ENCODE measurements around the gene RABAC1. TPM values are rescaled to one million over a fixed set of nuclear protein-coding genes. Genes with fewer than 3 reads are reported as not detected.
A peak's percentile ranks its signal among the peaks of the same experiment; 100 is the strongest.

RABAC1 gene
- total and polyA plus RNA-seq, 9 donors: 59.0 to 110 (median 88.6) TPM

DNA sequence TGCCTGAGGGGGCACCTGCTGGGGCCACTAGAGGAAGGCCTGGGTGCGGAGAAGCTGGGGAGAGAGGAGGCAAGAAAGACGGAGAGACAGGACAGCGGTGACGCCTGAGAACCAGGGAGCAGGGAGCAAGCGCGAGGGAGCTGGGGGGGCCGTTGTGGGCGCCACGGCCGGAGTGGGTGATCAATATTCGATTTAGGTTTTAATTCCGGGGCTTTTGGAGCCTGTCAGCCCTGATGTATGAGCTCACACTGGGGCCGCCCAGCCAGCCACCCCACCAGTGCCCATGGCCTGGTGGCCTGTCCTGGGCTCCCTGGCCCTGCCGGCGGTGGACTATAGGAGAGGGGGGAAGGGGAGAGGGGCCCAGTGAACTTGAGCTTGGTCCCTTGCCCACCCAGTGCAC is 22.2 kb downstream of the RABAC1 start:
- H3K36me3 ChIP-seq (ENCODE audit: control insufficient read depth, insufficient read depth, low read length): no peaks in the 10 kb centered on the region
- H3K4me3 ChIP-seq (ENCODE audit: low read length): no peak overlapping the region
- peaks cover 82% of the 10 kb centered on the region for H3K27me3 ChIP-seq (ENCODE audit: control insufficient read depth, insufficient read depth, low read length)
- H3K9me3 ChIP-seq (replicated peaks; ENCODE audit: control insufficient read depth, low read depth, low read length): no peaks in the 10 kb centered on the region
- no peak overlapping the region for H3K27ac ChIP-seq (ENCODE audit: low read length)
- DNase-seq: no peak
- WGBS (ENCODE audit: insufficient coverage): 45% methylated on average over 12 of the region's 15 CpGs
- H3K4me1 ChIP-seq (ENCODE audit: control insufficient read depth, insufficient read depth, low read length): peaks cover 14% of the 10 kb centered on the region

GRCh38 chr19:41936416-41936850 is 22.7 kb downstream of the RABAC1 start:
- Histone ChIP-seq H3K36me3 (ENCODE audit: control insufficient read depth, insufficient read depth, low read length) (no peaks in the 10 kb centered on the region), H3K4me1 (ENCODE audit: control insufficient read depth, insufficient read depth, low read length) (peaks cover 14% of the 10 kb centered on the region), H3K9me3 (replicated peaks; ENCODE audit: control insufficient read depth, low read depth, low read length) (no peaks in the 10 kb centered on the region), H3K27ac (ENCODE audit: low read length) (no peak overlapping the region), H3K27me3 (ENCODE audit: control insufficient read depth, insufficient read depth, low read length) (peaks cover 83% of the 10 kb centered on the region), H3K4me3 (ENCODE audit: low read length) (no peak overlapping the region)
- 60% methylated on average over 8 of the region's 8 CpGs for WGBS (ENCODE audit: insufficient coverage)
- DNase-seq: no peak

DNA sequence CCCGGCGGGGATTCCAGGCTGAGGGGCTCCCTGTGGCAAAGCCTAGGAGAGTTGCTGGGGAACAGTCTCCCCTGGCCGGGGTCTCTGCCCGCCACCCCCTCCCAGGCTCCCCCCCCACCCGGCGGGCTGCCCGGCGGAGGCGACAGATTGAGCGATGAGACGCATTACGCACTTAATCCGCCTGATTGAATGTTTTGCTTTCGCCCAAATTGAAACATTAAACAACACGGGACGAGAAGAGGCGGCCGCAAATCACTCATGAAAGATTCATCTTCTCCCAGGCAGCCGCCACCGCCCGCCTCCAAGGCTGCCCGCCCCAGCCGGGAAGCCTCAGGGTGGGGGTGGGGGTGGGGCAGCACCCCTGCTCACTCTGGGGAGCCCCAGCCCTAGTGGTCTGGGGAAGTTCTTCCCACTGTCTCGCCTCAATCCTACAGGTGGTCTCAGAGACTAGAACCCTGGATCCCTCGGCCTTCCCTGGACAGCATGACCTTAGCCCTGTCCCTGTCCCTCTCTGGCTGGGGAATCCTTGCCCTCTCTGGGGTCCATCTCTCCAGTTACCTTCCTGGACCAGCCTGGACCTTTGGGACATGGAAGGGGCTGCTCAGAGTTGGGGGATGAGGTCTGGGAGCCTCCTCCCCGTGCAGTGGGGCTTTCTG is 23.2 kb downstream of the RABAC1 start:
- no peak for DNase-seq
- no peak overlapping the region for H3K4me3 ChIP-seq (ENCODE audit: low read length)
- H3K27me3 ChIP-seq (ENCODE audit: control insufficient read depth, insufficient read depth, low read length): peaks cover 83% of the 10 kb centered on the region
- H3K36me3 ChIP-seq (ENCODE audit: control insufficient read depth, insufficient read depth, low read length): no peaks in the 10 kb centered on the region
- H3K27ac ChIP-seq (ENCODE audit: low read length): no peak overlapping the region
- H3K9me3 ChIP-seq (replicated peaks; ENCODE audit: control insufficient read depth, low read depth, low read length): no peaks in the 10 kb centered on the region
- 47% methylated on average over 2 of the region's 26 CpGs for WGBS (ENCODE audit: insufficient coverage)
- peaks cover 10% of the 10 kb centered on the region for H3K4me1 ChIP-seq (ENCODE audit: control insufficient read depth, insufficient read depth, low read length)

- peaks cover 87% of the 10 kb centered on the region for H3K27me3 ChIP-seq (ENCODE audit: control insufficient read depth, insufficient read depth, low read length)
- no peak overlapping the region for H3K4me3 ChIP-seq (ENCODE audit: low read length)
- peaks cover 7% of the 10 kb centered on the region for H3K4me1 ChIP-seq (ENCODE audit: control insufficient read depth, insufficient read depth, low read length)
- WGBS (ENCODE audit: insufficient coverage): 21% methylated on average over 6 of the region's 7 CpGs
- no peaks in the 10 kb centered on the region for H3K9me3 ChIP-seq (replicated peaks; ENCODE audit: control insufficient read depth, low read depth, low read length)
- H3K36me3 ChIP-seq (ENCODE audit: control insufficient read depth, insufficient read depth, low read length): no peaks in the 10 kb centered on the region
- DNase-seq: peak; percentile 67
- no peak overlapping the region for H3K27ac ChIP-seq (ENCODE audit: low read length)
Observed at GRCh38 chr19:41934849-41935374, 24.2 kb downstream of the RABAC1 start.

DNA sequence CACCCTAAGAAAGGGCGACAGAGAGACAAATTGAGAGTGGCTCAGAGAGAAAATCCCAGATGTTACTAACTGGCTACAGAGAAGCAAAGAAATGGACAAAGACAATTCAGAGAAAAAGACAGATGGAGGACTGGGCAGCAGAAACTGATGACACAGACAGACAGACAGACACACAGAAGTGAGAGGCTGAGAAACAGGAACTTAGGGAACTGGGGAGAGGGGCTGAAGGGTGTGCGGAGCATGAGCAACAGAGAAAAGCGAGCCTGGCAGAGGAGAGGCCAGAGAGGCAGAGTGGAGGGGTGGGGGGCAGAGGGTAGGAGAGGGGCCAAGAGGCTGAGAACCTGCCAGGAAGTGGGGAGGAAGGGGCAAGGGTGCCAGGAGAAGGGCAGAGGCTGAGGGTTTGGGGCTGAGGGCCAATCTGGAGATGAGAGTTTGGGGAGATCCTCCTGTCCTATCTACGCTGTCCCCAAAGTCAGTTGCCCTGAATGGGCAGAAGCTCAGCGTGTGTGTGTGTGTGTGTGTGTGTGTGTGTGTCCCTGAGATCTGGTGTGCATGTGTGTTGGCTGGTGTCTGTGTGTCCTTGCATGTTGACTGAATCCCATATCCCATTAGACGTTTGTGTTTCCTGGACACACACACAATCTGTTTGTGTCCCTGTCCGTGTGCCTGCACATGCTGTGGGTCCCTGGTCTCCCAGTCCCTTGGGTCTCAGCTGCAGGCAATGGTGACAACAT is 25.3 kb downstream of the RABAC1 start:
- 39% methylated on average over 7 of the region's 7 CpGs for WGBS (ENCODE audit: insufficient coverage)
- no peak for DNase-seq
- H3K4me1 ChIP-seq (ENCODE audit: control insufficient read depth, insufficient read depth, low read length): peaks cover 7% of the 10 kb centered on the region
- no peak overlapping the region for H3K27ac ChIP-seq (ENCODE audit: low read length)
- H3K27me3 ChIP-seq (ENCODE audit: control insufficient read depth, insufficient read depth, low read length): peaks cover 94% of the 10 kb centered on the region
- no peaks in the 10 kb centered on the region for H3K36me3 ChIP-seq (ENCODE audit: control insufficient read depth, insufficient read depth, low read length)
- no peak overlapping the region for H3K4me3 ChIP-seq (ENCODE audit: low read length)
- H3K9me3 ChIP-seq (replicated peaks; ENCODE audit: control insufficient read depth, low read depth, low read length): no peaks in the 10 kb centered on the region

- H3K4me3 ChIP-seq (ENCODE audit: low read length): no peak overlapping the region
- no peaks in the 10 kb centered on the region for H3K9me3 ChIP-seq (replicated peaks; ENCODE audit: control insufficient read depth, low read depth, low read length)
- H3K27me3 ChIP-seq (ENCODE audit: control insufficient read depth, insufficient read depth, low read length): peaks cover 96% of the 10 kb centered on the region
- H3K27ac ChIP-seq (ENCODE audit: low read length): no peak overlapping the region
- WGBS (ENCODE audit: insufficient coverage): 12% methylated on average over 18 of the region's 29 CpGs
- H3K4me1 ChIP-seq (ENCODE audit: control insufficient read depth, insufficient read depth, low read length): peaks cover 10% of the 10 kb centered on the region
- DNase-seq: no peak
- no peaks in the 10 kb centered on the region for H3K36me3 ChIP-seq (ENCODE audit: control insufficient read depth, insufficient read depth, low read length)
Observed at GRCh38 chr19:41932720-41933332, 26.3 kb downstream of the RABAC1 start.

DNA sequence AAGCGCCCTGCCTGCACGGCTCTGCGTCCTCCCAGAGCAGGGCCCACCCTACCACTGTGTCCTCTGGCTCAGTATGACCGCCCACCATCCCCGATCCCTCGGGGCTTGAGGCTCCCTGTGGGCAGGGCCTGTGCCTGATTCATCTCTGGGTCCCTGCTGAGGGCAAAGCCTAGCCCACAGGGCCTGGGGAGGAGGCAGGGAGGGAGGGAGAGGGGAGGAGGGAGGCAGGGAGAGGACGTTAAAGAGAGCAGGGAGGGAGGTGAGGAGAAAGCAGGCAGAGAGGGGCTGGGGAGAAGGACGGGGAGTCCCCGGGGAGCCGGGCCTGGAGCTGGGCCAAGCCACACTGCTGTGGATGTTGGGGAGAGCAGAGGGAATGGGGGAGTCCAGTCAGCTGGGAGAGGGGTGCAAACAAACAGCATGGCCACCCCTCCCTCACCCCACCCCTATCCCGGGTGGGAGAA is 26.8 kb downstream of the RABAC1 start:
- Histone ChIP-seq H3K27ac (ENCODE audit: low read length) (no peak overlapping the region), H3K4me1 (ENCODE audit: control insufficient read depth, insufficient read depth, low read length) (peaks cover 10% of the 10 kb centered on the region), H3K27me3 (ENCODE audit: control insufficient read depth, insufficient read depth, low read length) (peaks cover 96% of the 10 kb centered on the region), H3K9me3 (replicated peaks; ENCODE audit: control insufficient read depth, low read depth, low read length) (no peaks in the 10 kb centered on the region), H3K4me3 (ENCODE audit: low read length) (no peak overlapping the region), H3K36me3 (ENCODE audit: control insufficient read depth, insufficient read depth, low read length) (no peaks in the 10 kb centered on the region)
- WGBS (ENCODE audit: insufficient coverage): 12% methylated on average over 8 of the region's 11 CpGs
- no peak for DNase-seq

- Histone ChIP-seq H3K4me3 (ENCODE audit: low read length) (no peak overlapping the region), H3K27me3 (ENCODE audit: control insufficient read depth, insufficient read depth, low read length) (peaks cover 96% of the 10 kb centered on the region), H3K9me3 (replicated peaks; ENCODE audit: control insufficient read depth, low read depth, low read length) (no peaks in the 10 kb centered on the region), H3K27ac (ENCODE audit: low read length) (no peak overlapping the region), H3K4me1 (ENCODE audit: control insufficient read depth, insufficient read depth, low read length) (peaks cover 10% of the 10 kb centered on the region), H3K36me3 (ENCODE audit: control insufficient read depth, insufficient read depth, low read length) (no peaks in the 10 kb centered on the region)
- DNase-seq: no peak
- 0% methylated on average over 7 of the region's 17 CpGs for WGBS (ENCODE audit: insufficient coverage)
Observed at GRCh38 chr19:41930926-41931592, 28.1 kb downstream of the RABAC1 start.

DNA sequence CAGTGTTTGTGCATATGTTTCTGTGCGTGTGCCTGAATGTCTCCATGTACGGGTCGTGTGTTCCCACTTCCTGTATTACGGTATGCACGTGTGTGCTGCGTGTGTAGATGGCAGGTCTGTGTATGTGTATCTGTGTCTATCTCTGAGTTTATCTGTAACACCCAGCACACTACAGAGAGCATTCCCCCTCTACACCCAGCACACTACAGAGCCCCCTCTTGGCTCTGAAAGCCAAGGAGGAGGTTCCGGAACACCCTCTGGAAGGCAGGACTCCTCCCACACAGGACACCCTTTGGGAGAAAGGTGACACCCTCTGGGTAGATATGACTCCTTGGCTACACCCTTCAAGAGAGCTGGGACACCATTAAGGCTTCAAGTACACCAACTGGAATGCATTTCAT is 28.8 kb downstream of the RABAC1 start:
- no CpG with 5 or more reads among the region's 7 CpGs for WGBS (ENCODE audit: insufficient coverage)
- peaks cover 96% of the 10 kb centered on the region for H3K27me3 ChIP-seq (ENCODE audit: control insufficient read depth, insufficient read depth, low read length)
- no peak overlapping the region for H3K4me3 ChIP-seq (ENCODE audit: low read length)

More for the DNA sequence above, 28.8 kb downstream of the RABAC1 start:
- Histone ChIP-seq H3K36me3 (ENCODE audit: control insufficient read depth, insufficient read depth, low read length) (no peaks in the 10 kb centered on the region), H3K4me1 (ENCODE audit: control insufficient read depth, insufficient read depth, low read length) (peaks cover 10% of the 10 kb centered on the region), H3K27ac (ENCODE audit: low read length) (no peak overlapping the region), H3K9me3 (replicated peaks; ENCODE audit: control insufficient read depth, low read depth, low read length) (no peaks in the 10 kb centered on the region)
- DNase-seq: no peak
